ENCODE results near the gene C12orf56. TPM values are rescaled to one million over a fixed set of nuclear protein-coding genes. Genes with fewer than 3 reads are reported as not detected.
"Not testable (repeated sequence)": the region's sequence is repeated elsewhere in the genome, so short reads cannot be mapped to it uniquely, and the experiment has no call there.

C12orf56 gene
- total and polyA plus RNA-seq, 4 donors = 0.19 to 2.4 (median 1.2) TPM

GRCh38 chr12:64293654-64294364 is 96.7 kb downstream of the C12orf56 start:
- no peaks in the 10 kb centered on the region for H3K4me1 ChIP-seq (ENCODE audit: control insufficient read depth, insufficient read depth, low read length)
- no peak overlapping the region for H3K4me3 ChIP-seq (ENCODE audit: low read depth, low read length)
- WGBS (ENCODE audit: insufficient coverage) = 100% methylated on average over 1 of the region's 4 CpGs
- DNase-seq (ENCODE audit: low read depth in 4 of 6, low spot score in 6 of 6) = no peak
- H3K27me3 ChIP-seq (ENCODE audit: control insufficient read depth, insufficient read depth, low read length) = no peaks in the 10 kb centered on the region
- no peaks in the 10 kb centered on the region for H3K9me3 ChIP-seq (ENCODE audit: control insufficient read depth, insufficient read depth, low read length)
- no peak overlapping the region for H3K27ac ChIP-seq (ENCODE audit: low read depth, low read length)
- H3K36me3 ChIP-seq (ENCODE audit: control insufficient read depth, insufficient read depth, low read length) = no peaks in the 10 kb centered on the region

GRCh38 chr12:64293174-64293573 is 97.4 kb downstream of the C12orf56 start:
- H3K27ac ChIP-seq (ENCODE audit: low read depth, low read length); H3K27me3 ChIP-seq (ENCODE audit: control insufficient read depth, insufficient read depth, low read length); H3K36me3 ChIP-seq (ENCODE audit: control insufficient read depth, insufficient read depth, low read length); H3K4me3 ChIP-seq (ENCODE audit: low read depth, low read length); H3K9me3 ChIP-seq (ENCODE audit: control insufficient read depth, insufficient read depth, low read length); H3K4me1 ChIP-seq (ENCODE audit: control insufficient read depth, insufficient read depth, low read length); DNase-seq (ENCODE audit: low read depth in 4 of 6, low spot score in 6 of 6): not testable (repeated sequence)
- WGBS (ENCODE audit: insufficient coverage) = no CpG with 5 or more reads among the region's 15 CpGs

GRCh38 chr12:64286521-64286920 is 104.0 kb downstream of the C12orf56 start:
- DNase-seq (ENCODE audit: low read depth in 4 of 6, low spot score in 6 of 6) = peak in 1 of 6 donors; percentile 7
- H3K27me3 ChIP-seq (ENCODE audit: control insufficient read depth, insufficient read depth, low read length) = no peaks in the 10 kb centered on the region
- 72% methylated on average over 2 of the region's 4 CpGs for WGBS (ENCODE audit: insufficient coverage)
- H3K36me3 ChIP-seq (ENCODE audit: control insufficient read depth, insufficient read depth, low read length) = no peaks in the 10 kb centered on the region
- H3K27ac ChIP-seq (ENCODE audit: low read depth, low read length) = no peak overlapping the region
- H3K4me3 ChIP-seq (ENCODE audit: low read depth, low read length) = no peak overlapping the region
- H3K4me1 ChIP-seq (ENCODE audit: control insufficient read depth, insufficient read depth, low read length) = peaks cover 3% of the 10 kb centered on the region
- no peaks in the 10 kb centered on the region for H3K9me3 ChIP-seq (ENCODE audit: control insufficient read depth, insufficient read depth, low read length)

- WGBS (ENCODE audit: insufficient coverage) = no CpG with 5 or more reads among the region's 4 CpGs
- peak in 1 of 6 donors; percentile 14 for DNase-seq (ENCODE audit: low read depth in 4 of 6, low spot score in 6 of 6)
- Histone ChIP-seq H3K27me3 (ENCODE audit: control insufficient read depth, insufficient read depth, low read length) (no peaks in the 10 kb centered on the region), H3K36me3 (ENCODE audit: control insufficient read depth, insufficient read depth, low read length) (no peaks in the 10 kb centered on the region), H3K27ac (ENCODE audit: low read depth, low read length) (no peak overlapping the region), H3K4me1 (ENCODE audit: control insufficient read depth, insufficient read depth, low read length) (peaks cover 3% of the 10 kb centered on the region), H3K4me3 (ENCODE audit: low read depth, low read length) (no peak overlapping the region), H3K9me3 (ENCODE audit: control insufficient read depth, insufficient read depth, low read length) (no peaks in the 10 kb centered on the region)
These were observed 106.3 kb downstream of the C12orf56 start for GRCh38 chr12:64284256-64284655.

- Histone ChIP-seq H3K27ac (ENCODE audit: low read depth, low read length) (no peak overlapping the region), H3K4me1 (ENCODE audit: control insufficient read depth, insufficient read depth, low read length) (no peaks in the 10 kb centered on the region), H3K9me3 (ENCODE audit: control insufficient read depth, insufficient read depth, low read length) (no peaks in the 10 kb centered on the region), H3K27me3 (ENCODE audit: control insufficient read depth, insufficient read depth, low read length) (no peaks in the 10 kb centered on the region), H3K36me3 (ENCODE audit: control insufficient read depth, insufficient read depth, low read length) (no peaks in the 10 kb centered on the region), H3K4me3 (ENCODE audit: low read depth, low read length) (no peak overlapping the region)
- DNase-seq (ENCODE audit: low read depth in 4 of 6, low spot score in 6 of 6) = no peak
- WGBS (ENCODE audit: insufficient coverage) = no CpG with 5 or more reads among the region's 4 CpGs
These were observed 112.1 kb downstream of the C12orf56 start for GRCh38 chr12:64278421-64278820.

- 56% methylated on average over 3 of the region's 11 CpGs for WGBS (ENCODE audit: insufficient coverage)
- H3K4me3 ChIP-seq (ENCODE audit: low read depth, low read length) = no peak overlapping the region
- DNase-seq (ENCODE audit: low read depth in 4 of 6, low spot score in 6 of 6) = no peak
These were observed 116.8 kb downstream of the C12orf56 start for GRCh38 chr12:64273527-64274403.

GRCh38 chr12:64270411-64270810 is 120.1 kb downstream of the C12orf56 start:
- Histone ChIP-seq H3K36me3 (ENCODE audit: control insufficient read depth, insufficient read depth, low read length) (no peaks in the 10 kb centered on the region), H3K4me3 (ENCODE audit: low read depth, low read length) (no peak overlapping the region), H3K27ac (ENCODE audit: low read depth, low read length) (no peak overlapping the region), H3K9me3 (ENCODE audit: control insufficient read depth, insufficient read depth, low read length) (no peaks in the 10 kb centered on the region), H3K27me3 (ENCODE audit: control insufficient read depth, insufficient read depth, low read length) (no peaks in the 10 kb centered on the region), H3K4me1 (ENCODE audit: control insufficient read depth, insufficient read depth, low read length) (no peaks in the 10 kb centered on the region)
- no CpG with 5 or more reads among the region's 1 CpG for WGBS (ENCODE audit: insufficient coverage)
- peak in 1 of 6 donors; percentile 23 for DNase-seq (ENCODE audit: low read depth in 4 of 6, low spot score in 6 of 6)

More at GRCh38 chr12:64273527-64274403, 116.8 kb downstream of the C12orf56 start:
- H3K36me3 ChIP-seq (ENCODE audit: control insufficient read depth, insufficient read depth, low read length) = no peaks in the 10 kb centered on the region
- no peak overlapping the region for H3K27ac ChIP-seq (ENCODE audit: low read depth, low read length)
- no peaks in the 10 kb centered on the region for H3K4me1 ChIP-seq (ENCODE audit: control insufficient read depth, insufficient read depth, low read length)
- no peaks in the 10 kb centered on the region for H3K27me3 ChIP-seq (ENCODE audit: control insufficient read depth, insufficient read depth, low read length)
- H3K9me3 ChIP-seq (ENCODE audit: control insufficient read depth, insufficient read depth, low read length) = no peaks in the 10 kb centered on the region

- Histone ChIP-seq H3K4me1 (ENCODE audit: control insufficient read depth, insufficient read depth, low read length) (no peaks in the 10 kb centered on the region), H3K4me3 (ENCODE audit: low read depth, low read length) (no peak overlapping the region), H3K27me3 (ENCODE audit: control insufficient read depth, insufficient read depth, low read length) (no peaks in the 10 kb centered on the region), H3K36me3 (ENCODE audit: control insufficient read depth, insufficient read depth, low read length) (no peaks in the 10 kb centered on the region), H3K27ac (ENCODE audit: low read depth, low read length) (no peak overlapping the region), H3K9me3 (ENCODE audit: control insufficient read depth, insufficient read depth, low read length) (no peaks in the 10 kb centered on the region)
- 43% methylated on average over 1 of the region's 2 CpGs for WGBS (ENCODE audit: insufficient coverage)
- peak in 1 of 6 donors; percentile 53 for DNase-seq (ENCODE audit: low read depth in 4 of 6, low spot score in 6 of 6)
These were observed 121.4 kb downstream of the C12orf56 start for GRCh38 chr12:64269161-64269560.

- no peak overlapping the region for H3K4me3 ChIP-seq (ENCODE audit: low read depth, low read length)
- no peaks in the 10 kb centered on the region for H3K36me3 ChIP-seq (ENCODE audit: control insufficient read depth, insufficient read depth, low read length)
- H3K27me3 ChIP-seq (ENCODE audit: control insufficient read depth, insufficient read depth, low read length) = no peaks in the 10 kb centered on the region
- WGBS (ENCODE audit: insufficient coverage) = no CpG with 5 or more reads among the region's 2 CpGs
- H3K27ac ChIP-seq (ENCODE audit: low read depth, low read length) = no peak overlapping the region
- H3K9me3 ChIP-seq (ENCODE audit: control insufficient read depth, insufficient read depth, low read length) = no peaks in the 10 kb centered on the region
- H3K4me1 ChIP-seq (ENCODE audit: control insufficient read depth, insufficient read depth, low read length) = no peaks in the 10 kb centered on the region
- DNase-seq (ENCODE audit: low read depth in 4 of 6, low spot score in 6 of 6) = no peak
These were observed 122.1 kb downstream of the C12orf56 start for GRCh38 chr12:64268409-64268808.

Data from spinal cord (tissue), 10 donors.